C4-2B (cell line): ENCODE measurements around the gene MPHOSPH9.

Experiments
- ZFX ChIP-seq: fragments of 450-650 bp; IDR thresholded peaks from 2 replicates; pipeline ENCODE4 v1.6.1; 2017
- TF ChIP-seq, protein P1 (sequence below): fragments of 450-650 bp; conservative IDR thresholded peaks from 2 replicates; pipeline ENCODE4 v1.5.1; 2017; ENCODE audit warnings: mild to moderate bottlenecking

DNA sequence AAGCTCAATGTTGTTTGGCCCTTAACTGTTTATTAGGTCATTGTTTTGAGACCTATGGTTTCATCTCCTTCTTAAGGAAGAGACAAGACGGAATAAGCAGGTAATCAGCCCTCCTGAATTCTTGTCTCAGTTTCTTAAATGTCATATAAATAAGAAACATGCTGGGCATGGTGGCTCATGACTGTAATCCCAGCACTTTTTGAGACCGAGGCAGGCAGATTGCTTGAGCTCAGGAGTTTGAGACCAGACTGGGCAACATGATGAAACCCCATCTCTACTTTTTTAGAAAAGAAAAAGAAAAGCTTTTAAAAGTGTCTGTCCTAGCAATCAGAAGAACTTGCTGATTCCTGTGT lies 5.4 kb upstream of the MPHOSPH9 start:
- TF ChIP-seq, protein P1, sequence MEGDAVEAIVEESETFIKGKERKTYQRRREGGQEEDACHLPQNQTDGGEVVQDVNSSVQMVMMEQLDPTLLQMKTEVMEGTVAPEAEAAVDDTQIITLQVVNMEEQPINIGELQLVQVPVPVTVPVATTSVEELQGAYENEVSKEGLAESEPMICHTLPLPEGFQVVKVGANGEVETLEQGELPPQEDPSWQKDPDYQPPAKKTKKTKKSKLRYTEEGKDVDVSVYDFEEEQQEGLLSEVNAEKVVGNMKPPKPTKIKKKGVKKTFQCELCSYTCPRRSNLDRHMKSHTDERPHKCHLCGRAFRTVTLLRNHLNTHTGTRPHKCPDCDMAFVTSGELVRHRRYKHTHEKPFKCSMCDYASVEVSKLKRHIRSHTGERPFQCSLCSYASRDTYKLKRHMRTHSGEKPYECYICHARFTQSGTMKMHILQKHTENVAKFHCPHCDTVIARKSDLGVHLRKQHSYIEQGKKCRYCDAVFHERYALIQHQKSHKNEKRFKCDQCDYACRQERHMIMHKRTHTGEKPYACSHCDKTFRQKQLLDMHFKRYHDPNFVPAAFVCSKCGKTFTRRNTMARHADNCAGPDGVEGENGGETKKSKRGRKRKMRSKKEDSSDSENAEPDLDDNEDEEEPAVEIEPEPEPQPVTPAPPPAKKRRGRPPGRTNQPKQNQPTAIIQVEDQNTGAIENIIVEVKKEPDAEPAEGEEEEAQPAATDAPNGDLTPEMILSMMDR, result peak; percentile 61
- no peak for TF ChIP-seq ZFX
